ENCODE measurements around the gene PTPRG. TPM values are rescaled to one million over a fixed set of nuclear protein-coding genes. Genes with fewer than 3 reads are reported as not detected.

PTPRG gene
- 64.5 and 97.9 TPM in 2 replicates for total RNA-seq
- polyA plus RNA-seq, result 31.7 and 67.0 TPM in 2 replicates
- 22.6 and 47.6 TPM in 2 replicates for polyA plus RNA-seq (2012)
- polyA minus RNA-seq (ENCODE audit: low replicate concordance), result 68.2 and 98.8 TPM in 2 replicates

DNA sequence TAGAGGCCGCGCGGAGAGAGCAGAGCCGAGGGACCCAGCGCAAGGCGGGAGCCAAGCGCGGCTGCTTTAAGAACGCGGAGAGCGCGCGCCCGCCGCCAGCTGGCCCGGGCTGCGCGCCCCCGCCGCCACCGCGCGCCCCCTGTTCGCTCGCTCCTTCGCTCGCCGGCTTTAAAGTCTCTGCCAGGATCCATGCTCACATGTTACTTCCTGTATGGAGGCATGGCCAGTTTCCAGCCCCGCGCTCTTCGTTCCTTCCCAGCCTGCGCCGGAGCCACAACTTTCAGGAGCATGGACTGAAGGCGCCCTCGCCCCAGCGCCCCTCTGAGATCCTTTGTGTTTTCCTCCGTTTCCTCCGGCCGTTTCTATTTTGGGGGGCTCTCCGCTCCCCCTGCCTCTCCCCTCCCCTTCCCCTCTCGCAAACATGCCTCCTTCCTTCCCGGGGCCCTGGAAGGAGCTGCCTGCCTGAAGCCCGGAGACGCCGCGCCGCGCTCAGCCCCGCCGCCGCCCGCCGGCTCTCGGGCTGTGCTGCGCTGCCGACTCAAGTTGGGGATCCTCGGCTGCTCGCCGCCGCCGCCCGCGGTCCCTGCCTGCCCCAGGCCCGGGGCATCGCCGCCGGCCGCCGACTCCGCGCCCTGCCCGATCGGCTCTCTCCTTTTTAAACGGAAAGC is at the start of gene PTPRG:
Gene PTPRG, plus strand, starts transcription at position 198 of the 668 bp plus-strand sequence. CDS start 717 bp downstream, outside the sequence.
- peaks cover 44% of the 10 kb centered on the region for H3K79me2 ChIP-seq (ENCODE audit: control insufficient read depth, insufficient read depth, low read length)
- DNase-seq (ENCODE audit: low read depth in 2 of 2), result peak; percentile 95 to 96
- no peak for TF ChIP-seq EZH2 (IDR thresholded peaks at IDR 0.05; ENCODE audit: low read length, missing control alignments)
- TF ChIP-seq, protein P1, sequence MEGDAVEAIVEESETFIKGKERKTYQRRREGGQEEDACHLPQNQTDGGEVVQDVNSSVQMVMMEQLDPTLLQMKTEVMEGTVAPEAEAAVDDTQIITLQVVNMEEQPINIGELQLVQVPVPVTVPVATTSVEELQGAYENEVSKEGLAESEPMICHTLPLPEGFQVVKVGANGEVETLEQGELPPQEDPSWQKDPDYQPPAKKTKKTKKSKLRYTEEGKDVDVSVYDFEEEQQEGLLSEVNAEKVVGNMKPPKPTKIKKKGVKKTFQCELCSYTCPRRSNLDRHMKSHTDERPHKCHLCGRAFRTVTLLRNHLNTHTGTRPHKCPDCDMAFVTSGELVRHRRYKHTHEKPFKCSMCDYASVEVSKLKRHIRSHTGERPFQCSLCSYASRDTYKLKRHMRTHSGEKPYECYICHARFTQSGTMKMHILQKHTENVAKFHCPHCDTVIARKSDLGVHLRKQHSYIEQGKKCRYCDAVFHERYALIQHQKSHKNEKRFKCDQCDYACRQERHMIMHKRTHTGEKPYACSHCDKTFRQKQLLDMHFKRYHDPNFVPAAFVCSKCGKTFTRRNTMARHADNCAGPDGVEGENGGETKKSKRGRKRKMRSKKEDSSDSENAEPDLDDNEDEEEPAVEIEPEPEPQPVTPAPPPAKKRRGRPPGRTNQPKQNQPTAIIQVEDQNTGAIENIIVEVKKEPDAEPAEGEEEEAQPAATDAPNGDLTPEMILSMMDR (conservative IDR thresholded peaks at IDR 0.05 in 1 of 2, IDR thresholded peaks at IDR 0.05 in 1 of 2; ENCODE audit: low read depth in 1 of 2, low read length in 2 of 2), result no peak
- H3K4me2 ChIP-seq (ENCODE audit: extremely low read depth, insufficient read depth, low read length), result peak within 1 kb of the TSS; percentile 61
- H3K27ac ChIP-seq (ENCODE audit: insufficient read depth, low read length), result peak within 1 kb of the TSS; percentile 71
- peaks cover 6% of the 10 kb centered on the region for H3K4me1 ChIP-seq (ENCODE audit: control insufficient read depth, extremely low read depth, insufficient read depth, low read length)
- H3K9me3 ChIP-seq (ENCODE audit: control insufficient read depth, insufficient read depth, low read depth, low read length), result no peaks in the 10 kb centered on the region
- H3K36me3 ChIP-seq (ENCODE audit: control insufficient read depth, insufficient read depth, low read length), result no peaks in the 10 kb centered on the region
- H3K4me3 ChIP-seq (replicated peaks in 1 of 4; ENCODE audit: control extremely low read depth in 1 of 4, insufficient read depth in 1 of 4, low read depth in 3 of 4, low read length in 4 of 4), result peak within 1 kb of the TSS; percentile 89 to 95 (median 90)
- H3K9ac ChIP-seq (ENCODE audit: insufficient read depth, low read length), result peak within 1 kb of the TSS; percentile 87
- H4K20me1 ChIP-seq (ENCODE audit: control insufficient read depth, extremely low read depth, insufficient read depth, low read length), result no peaks in the 10 kb centered on the region
- peak within 1 kb of the TSS; percentile 60 for H2AFZ ChIP-seq (ENCODE audit: low read length)
- no peaks in the 10 kb centered on the region for H3K27me3 ChIP-seq (ENCODE audit: control insufficient read depth, insufficient read depth, low read length)

DNA sequence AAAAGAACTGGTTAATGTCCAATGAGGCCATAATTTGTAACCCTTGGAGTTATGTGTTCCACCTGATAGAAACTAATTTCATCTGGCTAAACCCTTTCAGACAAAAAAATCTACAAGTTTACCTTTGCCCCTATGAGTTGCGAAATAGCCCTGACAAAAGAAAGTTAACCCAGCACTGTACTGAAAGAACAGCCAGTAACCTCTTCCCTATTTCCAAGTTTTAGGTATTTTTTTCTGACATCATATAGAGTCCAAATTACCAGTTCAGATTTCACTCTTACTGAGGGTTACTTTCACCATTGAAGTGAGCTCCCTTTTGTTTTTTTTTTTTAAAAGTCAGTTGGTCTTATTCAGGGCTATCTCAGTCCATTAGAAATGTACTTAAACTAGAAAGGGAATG is 42.8 kb upstream of the PTPRG start:
- peak in 1 of 2 donors; percentile 39 for DNase-seq (ENCODE audit: low read depth in 2 of 2)
- no peaks in the 10 kb centered on the region for H3K4me1 ChIP-seq (ENCODE audit: control insufficient read depth, extremely low read depth, insufficient read depth, low read length)
- no peaks in the 10 kb centered on the region for H3K9me3 ChIP-seq (ENCODE audit: control insufficient read depth, insufficient read depth, low read depth, low read length)
- H3K9ac ChIP-seq (ENCODE audit: insufficient read depth, low read length), result no peak overlapping the region
- H4K20me1 ChIP-seq (ENCODE audit: control insufficient read depth, extremely low read depth, insufficient read depth, low read length), result no peaks in the 10 kb centered on the region
- H3K4me2 ChIP-seq (ENCODE audit: extremely low read depth, insufficient read depth, low read length), result no peak overlapping the region
- H3K27ac ChIP-seq (ENCODE audit: insufficient read depth, low read length), result no peak overlapping the region
- no peaks in the 10 kb centered on the region for H3K36me3 ChIP-seq (ENCODE audit: control insufficient read depth, insufficient read depth, low read length)
- H3K79me2 ChIP-seq (ENCODE audit: control insufficient read depth, insufficient read depth, low read length), result no peaks in the 10 kb centered on the region
- no peaks in the 10 kb centered on the region for H3K27me3 ChIP-seq (ENCODE audit: control insufficient read depth, insufficient read depth, low read length)
- no peak overlapping the region for H2AFZ ChIP-seq (ENCODE audit: low read length)
- H3K4me3 ChIP-seq (replicated peaks in 1 of 4; ENCODE audit: control extremely low read depth in 1 of 4, insufficient read depth in 1 of 4, low read depth in 3 of 4, low read length in 4 of 4), result no peak overlapping the region
- TF ChIP-seq EZH2 (IDR thresholded peaks at IDR 0.05; ENCODE audit: low read length, missing control alignments), result no peak
- TF ChIP-seq, protein P1 (conservative IDR thresholded peaks at IDR 0.05 in 1 of 2, IDR thresholded peaks at IDR 0.05 in 1 of 2; ENCODE audit: low read depth in 1 of 2, low read length in 2 of 2), result no peak

DNA sequence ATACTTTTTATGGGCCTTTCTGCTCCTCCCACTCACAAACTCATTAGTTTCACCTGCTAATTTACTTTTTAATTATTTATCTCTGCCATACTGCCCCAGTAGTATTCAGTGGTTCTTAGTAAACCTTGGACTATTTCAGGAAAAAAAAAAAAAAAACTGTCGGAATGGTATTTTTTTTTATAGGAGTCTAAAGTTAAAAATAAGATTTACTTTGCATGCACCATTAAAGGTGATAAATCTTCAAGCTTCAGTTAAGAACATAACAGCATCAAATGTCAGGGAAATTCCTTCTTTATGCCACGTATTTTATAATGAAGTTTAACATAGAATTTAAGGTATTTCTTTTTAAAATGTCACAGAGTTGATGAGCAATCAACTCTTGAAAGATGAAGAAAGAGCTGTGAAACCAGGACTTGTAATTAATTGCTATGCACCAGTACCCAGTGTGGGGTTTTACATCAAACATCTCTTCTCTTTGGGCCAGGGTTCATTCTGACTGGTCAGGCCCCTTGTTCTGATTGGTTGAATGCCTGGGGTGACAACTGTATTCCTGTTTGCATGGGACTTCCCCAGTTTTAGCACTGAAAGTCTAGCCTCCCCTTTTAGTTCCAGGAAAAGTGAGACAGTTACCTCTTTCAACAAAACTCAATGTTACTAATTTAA is 40.3 kb upstream of the PTPRG start:
- H3K27ac ChIP-seq (ENCODE audit: insufficient read depth, low read length), result no peak overlapping the region
- no peak for DNase-seq (ENCODE audit: low read depth in 2 of 2)
- H3K9me3 ChIP-seq (ENCODE audit: control insufficient read depth, insufficient read depth, low read depth, low read length), result no peaks in the 10 kb centered on the region
- H3K27me3 ChIP-seq (ENCODE audit: control insufficient read depth, insufficient read depth, low read length), result no peaks in the 10 kb centered on the region
- H3K79me2 ChIP-seq (ENCODE audit: control insufficient read depth, insufficient read depth, low read length), result no peaks in the 10 kb centered on the region
- H2AFZ ChIP-seq (ENCODE audit: low read length), result no peak overlapping the region
- no peak overlapping the region for H3K4me3 ChIP-seq (replicated peaks in 1 of 4; ENCODE audit: control extremely low read depth in 1 of 4, insufficient read depth in 1 of 4, low read depth in 3 of 4, low read length in 4 of 4)
- no peaks in the 10 kb centered on the region for H3K4me1 ChIP-seq (ENCODE audit: control insufficient read depth, extremely low read depth, insufficient read depth, low read length)
- no peak overlapping the region for H3K4me2 ChIP-seq (ENCODE audit: extremely low read depth, insufficient read depth, low read length)
- no peak overlapping the region for H3K9ac ChIP-seq (ENCODE audit: insufficient read depth, low read length)
- no peaks in the 10 kb centered on the region for H3K36me3 ChIP-seq (ENCODE audit: control insufficient read depth, insufficient read depth, low read length)
- no peak for TF ChIP-seq EZH2 (IDR thresholded peaks at IDR 0.05; ENCODE audit: low read length, missing control alignments)
- TF ChIP-seq, protein P1 (conservative IDR thresholded peaks at IDR 0.05 in 1 of 2, IDR thresholded peaks at IDR 0.05 in 1 of 2; ENCODE audit: low read depth in 1 of 2, low read length in 2 of 2), result no peak
- no peaks in the 10 kb centered on the region for H4K20me1 ChIP-seq (ENCODE audit: control insufficient read depth, extremely low read depth, insufficient read depth, low read length)
